Choroid plexus epithelial cell (primary cell): ENCODE data around the gene ZKSCAN8.
"Not testable (repeated sequence)": the region's sequence is repeated elsewhere in the genome, so short reads cannot be mapped to it uniquely, and the experiment has no call there.

ENCODE experiments used
- DNase-seq: peaks from one replicate; pipeline ENCODE4 v3.0.0-alpha.2; 2010; ENCODE audit warnings: low read depth
- H3K4me3 ChIP-seq: 2 replicates; pipeline ENCODE4 v1.5.1; 2011; ENCODE audit warnings: low read depth, mild to moderate bottlenecking, control low read depth, low read length, moderate library complexity
- CTCF ChIP-seq: conservative IDR thresholded peaks from 2 replicates; pipeline ENCODE4 v1.5.1; 2011; ENCODE audit warnings: low read depth, mild to moderate bottlenecking, control low read depth, inconsistent platforms, low read length, moderate library complexity

Gene ZKSCAN8

GRCh38 chr6:28115799-28116198, 25.9 kb upstream of the ZKSCAN8 start:
- no peak for TF ChIP-seq CTCF
- DNase-seq, result no peak
- H3K4me3 ChIP-seq, result no peak overlapping the region

- no peak for DNase-seq
- H3K4me3 ChIP-seq, result no peak overlapping the region
- no peak for TF ChIP-seq CTCF
Observed at GRCh38 chr6:28117386-28118050, 24.2 kb upstream of the ZKSCAN8 start.

GRCh38 chr6:28118217-28118616, 23.5 kb upstream of the ZKSCAN8 start:
- TF ChIP-seq CTCF, result no peak
- DNase-seq, result no peak
- H3K4me3 ChIP-seq, result no peak overlapping the region

GRCh38 chr6:28121876-28122275, 19.8 kb upstream of the ZKSCAN8 start:
- no peak overlapping the region for H3K4me3 ChIP-seq
- no peak for DNase-seq
- no peak for TF ChIP-seq CTCF

GRCh38 chr6:28122283-28122682, 19.4 kb upstream of the ZKSCAN8 start:
- DNase-seq, H3K4me3 ChIP-seq: not testable (repeated sequence)

- H3K4me3 ChIP-seq, result peak within 1 kb of the TSS; percentile 82
- no peak for TF ChIP-seq CTCF
- peak; percentile 86 for DNase-seq
Observed at GRCh38 chr6:28124350-28124970, 17.2 kb upstream of the ZKSCAN8 start, which contains the start of gene ZSCAN16. Gene ZSCAN16 (plus strand): TSS chr6:28124609. CDS start chr6:28125444, 835 bp downstream.

- no peak for DNase-seq
- TF ChIP-seq CTCF, result no peak
- peak overlapping the region; percentile 82 for H3K4me3 ChIP-seq
Observed at GRCh38 chr6:28124971-28125353, 16.7 kb upstream of the ZKSCAN8 start.
